NK-92 (cell line): ENCODE measurements around the gene PLCG1.
"Not testable (repeated sequence)": the region's sequence is repeated elsewhere in the genome, so short reads cannot be mapped to it uniquely, and the experiment has no call there.

ENCODE experiments used
- DNase-seq: peaks from one replicate; lab custom pipeline; 2025; ENCODE audit not compliant: unreplicated experiment; lab: John Stamatoyannopoulos, UW

PLCG1 gene

DNA sequence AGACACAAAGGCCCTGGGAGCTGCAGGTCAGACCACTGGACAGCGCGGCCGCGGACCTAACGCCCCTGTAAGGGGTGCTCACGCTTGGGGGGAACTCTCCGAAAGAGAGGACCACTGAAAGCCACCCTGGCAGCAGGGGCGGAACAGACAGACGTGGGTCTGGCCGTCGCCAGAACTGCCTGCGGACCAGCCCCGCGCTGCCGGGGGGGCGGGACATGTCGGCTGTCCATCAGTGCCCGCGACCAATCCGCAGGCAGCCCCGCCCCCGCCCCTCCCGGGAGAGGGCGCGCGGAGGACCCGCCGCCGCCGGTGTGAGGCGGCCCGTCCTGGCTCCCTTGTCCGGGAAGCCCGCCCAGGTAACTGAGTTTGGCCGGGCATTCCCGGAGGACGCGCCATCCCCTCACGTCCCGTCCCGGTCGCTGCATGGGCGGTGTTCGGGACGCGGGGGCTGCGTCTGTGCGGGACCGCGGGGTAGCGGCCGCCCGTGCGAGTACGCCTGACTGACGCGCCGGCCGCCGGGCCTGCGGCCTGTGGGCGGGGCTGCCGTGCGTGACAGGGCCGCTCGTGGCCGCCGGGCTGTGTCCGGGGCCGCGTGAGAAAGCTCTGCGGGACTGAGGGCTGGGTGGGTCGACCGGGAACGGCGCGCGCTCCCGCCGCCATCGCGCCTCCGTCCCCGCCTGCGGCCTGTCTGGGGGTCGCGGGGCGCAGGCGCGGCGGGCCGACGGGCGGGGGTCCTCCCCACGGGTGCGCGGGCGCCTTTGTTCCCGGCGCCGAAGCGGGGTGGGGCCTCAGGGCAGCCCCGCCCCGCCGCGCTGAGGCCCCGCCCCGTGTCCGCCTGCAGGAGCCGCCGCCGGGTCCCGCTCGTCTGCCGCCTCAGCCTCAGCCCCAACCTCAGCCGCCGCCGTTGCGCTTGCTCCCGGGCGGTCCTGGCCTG is at the start of gene PLCG1:
Gene PLCG1, plus strand, starts transcription at position 864 of the 934 bp plus-strand sequence. CDS start 99 bp downstream, outside the sequence.
- DNase-seq, result no peak

DNA sequence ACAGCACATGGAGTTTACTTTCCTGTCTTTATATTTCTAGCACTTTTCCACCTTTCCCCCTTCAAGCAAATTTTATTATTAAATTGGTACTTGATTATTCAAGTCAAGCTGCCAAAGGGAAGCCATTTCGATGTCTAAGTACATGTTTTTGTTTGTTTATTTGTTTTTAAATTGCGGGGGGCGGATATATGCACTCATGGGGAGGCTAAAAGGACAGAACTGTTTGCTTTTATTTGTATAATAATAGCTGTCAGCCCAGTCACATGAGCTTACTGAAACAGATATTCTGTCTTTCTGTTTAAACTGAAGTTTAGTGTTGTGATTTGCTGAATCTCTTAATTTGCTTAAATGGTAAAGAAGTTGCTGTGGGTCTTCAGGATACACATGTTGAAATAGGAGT is 49.6 kb upstream of the PLCG1 start:
- DNase-seq, result no peak

DNA sequence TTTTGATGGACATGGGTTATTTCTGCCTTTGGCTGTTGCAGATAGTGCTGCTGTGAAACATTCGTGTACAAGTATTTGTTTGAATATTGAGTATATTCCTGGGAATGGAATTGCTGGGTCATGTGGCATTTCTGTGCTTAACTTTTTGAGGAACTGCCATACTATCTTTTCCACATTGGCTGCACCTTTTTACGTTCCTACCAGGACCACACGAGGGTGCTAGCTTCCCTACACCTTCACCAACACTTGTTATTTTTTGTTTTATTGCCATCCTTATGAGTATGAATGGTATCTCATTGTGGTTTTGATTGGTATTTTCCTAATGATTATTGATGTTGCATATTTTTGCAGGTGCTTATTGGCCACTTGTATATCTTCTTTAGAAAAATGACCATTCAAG is 47.8 kb upstream of the PLCG1 start:
- no peak for DNase-seq

DNA sequence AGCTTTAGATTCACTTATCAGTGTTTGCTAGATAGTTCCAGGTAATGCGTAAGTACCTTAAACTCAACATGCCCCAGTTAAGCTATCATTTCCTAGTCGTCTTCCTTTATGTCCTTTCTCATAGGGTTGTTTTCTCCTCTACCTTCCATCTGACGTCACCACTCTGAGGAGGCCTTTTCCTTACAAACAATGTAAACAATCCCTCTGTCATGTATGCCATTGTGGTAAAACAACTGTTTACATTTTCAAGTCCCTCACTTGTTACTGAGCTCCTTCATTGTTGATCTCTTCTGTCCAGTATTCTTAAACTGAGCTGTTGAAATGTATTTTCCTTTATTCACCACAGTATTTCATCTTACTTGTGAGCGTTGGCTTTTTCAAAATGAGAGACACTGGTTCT is 45.4 kb upstream of the PLCG1 start:
- DNase-seq, result no peak

DNA sequence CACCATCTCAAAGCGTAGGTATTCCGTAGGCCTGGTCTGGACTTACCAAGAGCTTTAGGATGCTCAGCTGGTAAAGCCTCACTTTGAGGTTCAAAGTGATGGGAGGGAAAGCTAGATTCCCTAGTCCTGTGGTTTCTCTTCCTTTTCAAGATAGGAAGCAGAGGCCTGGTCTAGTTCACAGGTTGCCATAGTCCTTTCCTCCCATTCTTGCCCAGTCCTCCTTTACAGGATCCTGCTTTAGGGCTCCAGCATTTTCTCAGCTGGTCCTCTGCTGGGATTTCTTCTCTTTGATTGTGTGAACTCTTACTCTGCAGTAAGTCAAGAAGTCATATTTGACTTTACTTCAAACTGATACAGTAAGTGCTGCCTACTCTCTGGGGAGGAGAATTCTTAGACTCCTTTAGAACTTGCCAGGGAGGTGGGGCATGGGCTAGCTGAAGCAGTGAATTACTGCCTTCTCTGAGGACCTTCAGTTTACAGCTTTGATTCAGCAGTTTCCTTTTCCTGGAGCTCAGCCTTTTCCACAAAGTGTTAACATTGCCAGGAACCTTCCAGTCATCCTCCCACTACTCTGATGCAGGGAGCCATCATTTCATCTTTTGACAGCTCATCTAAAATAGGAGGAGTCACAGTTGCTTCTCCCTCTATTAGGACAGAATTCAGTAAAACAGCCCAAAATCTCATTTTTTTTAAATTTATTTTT is 42.8 kb upstream of the PLCG1 start:
- no peak for DNase-seq

DNA sequence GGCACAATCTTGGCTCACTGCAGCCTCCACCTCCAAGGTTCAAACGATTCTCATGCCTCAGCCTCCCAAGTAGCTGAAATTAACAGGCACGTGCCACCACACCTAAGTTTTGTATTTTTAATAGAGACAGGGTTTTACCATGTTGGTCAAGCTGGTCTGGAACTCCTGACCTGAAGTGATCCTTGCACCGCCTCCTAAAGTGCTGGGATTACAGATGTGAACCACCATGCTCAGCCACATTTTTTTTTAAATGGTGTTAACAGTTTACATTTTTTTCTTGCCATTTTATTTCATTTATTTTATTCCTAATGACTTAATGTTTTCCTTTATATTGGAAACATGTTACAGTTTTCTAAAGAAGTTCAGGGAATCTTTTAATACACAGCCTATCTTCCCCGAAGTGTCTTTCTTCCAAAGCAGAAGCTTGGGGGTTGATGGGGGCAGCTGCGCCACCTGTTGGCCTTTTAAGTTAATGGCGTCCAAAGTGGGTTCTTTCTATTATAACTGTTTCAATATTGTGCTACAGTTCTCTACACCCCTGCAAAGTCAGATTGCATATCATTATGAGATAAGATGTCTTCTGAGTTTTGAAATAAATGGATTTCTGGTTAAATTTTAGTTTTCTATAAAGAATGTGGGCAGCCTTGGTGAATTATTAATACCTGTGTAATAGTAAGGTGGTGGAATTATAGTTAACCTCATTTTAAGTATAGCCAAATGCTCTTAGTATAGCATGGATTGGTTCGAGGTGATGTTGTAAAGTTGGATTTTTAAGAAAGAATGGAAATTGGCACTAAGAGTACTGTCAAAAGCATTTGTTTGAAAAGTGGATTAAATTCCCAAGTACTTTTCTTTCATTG is 42.0 kb upstream of the PLCG1 start:
- DNase-seq, result no peak

DNA sequence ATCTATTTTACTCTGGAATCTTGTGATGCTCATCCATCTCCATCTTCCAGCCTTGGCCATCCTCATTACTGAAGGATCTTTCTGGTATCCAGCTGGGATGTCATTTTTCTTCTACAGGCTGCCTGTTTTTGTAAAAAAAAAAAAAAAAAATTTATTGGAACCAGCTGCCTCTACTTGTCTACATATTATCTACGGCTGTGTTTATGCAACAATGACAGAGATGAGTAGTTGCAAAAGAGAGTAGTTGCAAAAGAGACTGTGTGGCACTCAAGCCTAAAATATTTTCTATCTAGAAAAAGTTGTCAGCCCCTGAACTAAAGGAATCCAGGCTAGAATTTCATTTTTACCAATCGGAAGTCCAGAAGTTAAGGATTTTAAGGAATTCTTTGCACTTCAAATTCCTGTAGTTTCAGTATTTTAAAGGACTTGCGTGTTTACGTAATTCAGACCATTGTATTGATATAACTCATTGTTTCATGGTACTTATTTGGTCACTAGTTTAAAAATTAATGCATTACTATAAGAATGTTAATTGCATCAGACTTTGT is 38.6 kb upstream of the PLCG1 start:
- no peak for DNase-seq

DNA sequence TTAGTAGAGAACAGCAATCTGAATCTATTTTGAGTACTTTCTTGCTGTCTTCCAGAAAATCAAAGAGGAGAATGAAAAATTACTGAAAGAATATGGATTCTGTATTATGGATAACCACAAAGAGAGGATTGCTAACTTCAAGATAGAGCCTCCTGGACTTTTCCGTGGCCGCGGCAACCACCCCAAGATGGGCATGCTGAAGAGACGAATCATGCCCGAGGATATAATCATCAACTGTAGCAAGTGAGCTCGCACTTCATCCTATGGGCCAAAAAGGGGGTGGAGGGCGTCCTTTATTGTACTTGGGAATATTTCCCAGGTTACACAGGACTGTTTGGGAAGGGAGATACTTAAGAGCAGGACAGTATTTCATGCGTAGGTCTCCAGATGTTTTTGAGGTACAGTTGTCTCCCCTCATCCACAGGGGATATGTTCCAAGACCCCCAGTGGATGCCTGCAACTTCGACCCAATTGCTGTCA is 37.3 kb upstream of the PLCG1 start:
- no peak for DNase-seq

DNA sequence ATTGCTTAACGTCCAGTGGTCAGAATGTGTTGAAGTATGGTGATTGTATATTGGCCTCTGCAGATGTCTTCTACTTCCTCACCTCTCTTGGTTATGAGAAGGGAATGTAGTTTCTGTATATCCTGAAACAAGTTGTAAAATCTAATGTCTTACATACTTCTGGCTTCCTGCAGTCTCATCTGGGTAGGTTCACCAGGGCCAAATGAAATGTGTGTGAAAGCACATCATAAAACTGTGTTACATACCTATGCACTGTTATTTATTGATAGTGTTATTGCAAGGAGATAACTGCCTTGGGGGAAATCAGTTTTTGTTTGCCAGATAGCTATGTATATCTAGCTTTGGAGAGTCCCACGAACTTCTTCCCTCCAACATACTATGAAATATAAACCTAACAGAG is 35.7 kb upstream of the PLCG1 start:
- no peak for DNase-seq

DNA sequence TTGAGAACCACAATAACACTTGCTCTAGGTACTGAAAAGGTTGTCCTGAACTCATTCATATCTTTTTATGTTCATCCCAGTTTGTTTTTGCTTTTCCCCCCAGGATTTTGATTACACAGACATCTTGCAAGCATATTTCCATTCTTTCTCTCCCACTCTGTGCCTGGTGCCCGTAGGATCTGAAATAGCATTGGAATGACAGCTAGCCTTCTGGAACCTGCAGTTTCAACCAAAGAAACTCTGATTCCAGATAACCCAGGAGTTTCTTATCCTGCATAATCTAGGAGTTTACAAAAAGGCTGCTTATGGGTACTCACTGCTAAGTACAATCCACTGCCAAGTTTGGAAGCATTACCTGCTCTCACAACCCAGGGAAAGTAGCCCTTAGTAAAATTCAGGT is 28.8 kb upstream of the PLCG1 start:
- no peak for DNase-seq

DNA sequence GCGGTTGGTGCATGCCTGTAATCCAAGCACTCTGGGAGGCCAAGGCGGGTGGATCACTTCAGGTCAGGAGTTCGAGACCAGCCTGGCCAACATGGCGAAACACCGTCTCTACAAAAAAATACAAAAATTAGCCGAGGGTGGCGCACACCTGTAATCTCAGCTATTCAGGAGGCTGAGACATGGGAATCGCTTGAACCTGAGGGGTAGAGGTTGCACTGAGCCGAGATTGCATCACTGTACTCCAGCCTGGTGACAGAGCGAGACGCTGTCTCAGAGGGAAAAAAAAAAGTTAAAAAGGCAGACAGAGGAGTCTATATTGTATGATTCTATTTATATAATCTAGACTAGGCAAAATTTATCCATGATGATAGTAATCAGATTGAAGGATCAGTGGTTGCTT is 27.3 kb upstream of the PLCG1 start:
- DNase-seq, result no peak

DNA sequence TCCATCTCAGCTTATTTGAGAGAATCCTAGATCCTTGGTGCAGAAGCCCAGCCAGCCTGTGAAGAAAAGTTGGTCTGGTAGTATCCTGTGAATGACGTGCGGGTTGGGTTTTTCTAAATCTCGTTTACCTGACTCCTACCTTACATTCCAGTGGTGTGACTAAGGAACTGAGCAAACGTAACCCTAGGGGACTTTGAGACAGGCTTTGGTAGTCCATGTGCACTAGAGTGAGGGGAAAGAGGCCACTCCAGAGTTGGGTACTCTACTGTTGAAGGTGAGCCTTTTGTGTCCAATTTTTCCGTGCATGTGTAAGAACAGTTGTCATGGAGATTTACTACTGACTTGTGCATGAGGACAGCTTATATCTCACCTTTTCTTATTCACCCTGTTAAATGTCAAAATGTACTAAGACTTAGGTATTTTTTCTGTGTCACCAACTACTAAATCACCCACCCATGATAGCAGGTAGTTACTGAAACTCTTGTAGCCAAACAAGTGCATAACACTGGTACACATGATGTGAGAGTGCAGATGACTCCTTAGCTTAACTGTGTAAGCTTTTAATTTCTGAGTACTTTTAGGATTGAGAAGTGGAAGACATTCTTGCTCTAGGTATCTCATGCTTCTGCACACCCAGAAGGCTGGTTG is 26.3 kb upstream of the PLCG1 start:
- no peak for DNase-seq

DNA sequence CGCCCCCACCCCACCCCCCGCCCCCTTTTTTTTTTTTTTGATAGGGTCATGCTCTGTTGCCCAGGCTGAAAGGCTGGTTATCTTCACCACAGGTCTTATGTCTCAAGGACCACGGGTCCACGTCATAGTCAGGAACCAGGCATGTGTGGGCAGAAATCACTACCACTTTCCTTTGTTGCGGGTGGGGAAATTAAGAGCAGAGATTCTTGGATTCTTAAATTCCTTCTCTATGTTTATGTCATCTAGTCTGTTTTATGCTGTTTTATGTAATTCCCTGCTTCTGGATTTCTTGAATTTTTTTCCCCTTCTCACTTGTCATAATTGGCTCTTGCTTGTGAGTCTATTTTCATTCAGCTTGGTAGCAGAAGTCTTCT is 25.8 kb upstream of the PLCG1 start:
- no peak for DNase-seq

DNA sequence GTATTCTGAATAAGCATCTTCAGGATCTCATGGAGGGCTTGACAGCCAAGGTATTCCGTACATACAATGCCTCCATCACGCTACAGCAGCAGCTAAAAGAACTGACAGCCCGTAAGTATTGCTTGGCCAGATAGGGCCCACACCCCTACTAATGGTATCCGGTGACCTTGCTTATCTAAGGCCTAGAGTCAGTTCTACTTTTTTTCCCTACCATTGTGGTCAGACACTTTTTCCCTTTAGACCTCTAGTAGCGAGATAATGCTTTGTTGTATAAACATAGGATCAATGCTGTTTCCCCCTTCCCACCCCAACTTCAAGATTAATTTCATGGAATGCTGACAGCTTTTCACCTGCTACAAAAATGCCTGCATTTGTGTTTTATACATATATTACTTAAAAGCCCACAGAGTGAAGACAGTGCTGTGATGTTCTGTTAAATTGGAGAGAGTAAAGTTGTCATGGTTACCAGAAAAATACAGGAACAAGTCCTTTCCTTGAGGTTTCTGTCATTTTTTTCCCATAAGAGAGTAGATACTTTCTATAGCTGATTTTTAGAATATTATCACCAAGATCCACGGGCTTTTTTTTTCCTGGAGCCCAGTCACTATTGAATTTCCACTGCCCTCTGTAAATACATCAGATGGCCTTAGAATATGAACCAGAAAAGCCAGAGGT is 20.9 kb upstream of the PLCG1 start:
- DNase-seq, result no peak

DNA sequence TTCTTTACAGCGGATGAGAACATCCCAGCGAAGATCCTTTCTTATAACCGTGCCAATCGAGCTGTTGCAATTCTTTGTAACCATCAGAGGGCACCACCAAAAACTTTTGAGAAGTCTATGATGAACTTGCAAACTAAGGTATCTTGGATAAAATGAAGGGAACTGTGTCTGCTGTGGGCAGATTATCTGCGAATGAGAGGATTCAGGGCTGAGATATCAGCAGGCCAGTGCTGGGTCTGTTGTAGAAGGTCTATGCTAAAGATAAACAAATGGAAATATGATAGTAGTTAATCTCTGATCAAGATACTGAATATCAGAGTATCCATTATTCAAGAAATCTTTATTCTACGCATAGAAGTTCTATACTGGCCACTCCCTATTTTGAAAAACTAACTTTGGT is 19.2 kb upstream of the PLCG1 start:
- not testable (repeated sequence) for DNase-seq

DNA sequence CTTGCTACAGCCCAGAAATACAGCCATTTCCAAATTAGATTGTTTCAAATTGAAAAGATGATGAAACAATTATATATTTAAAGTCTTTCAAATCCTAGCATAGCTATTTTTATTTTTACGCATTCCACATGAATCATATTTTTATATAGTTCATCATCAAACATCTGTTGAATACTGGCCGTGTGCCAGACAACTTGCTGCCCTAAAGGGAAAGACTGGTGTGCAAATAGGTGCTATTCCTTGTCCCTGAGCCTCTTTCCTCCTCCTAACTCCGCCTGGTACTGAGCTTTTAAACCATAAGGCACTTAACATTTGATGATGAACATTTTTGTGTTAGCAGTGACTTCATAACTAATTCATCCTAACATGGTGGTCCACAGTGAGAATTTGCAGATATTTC is 18.7 kb upstream of the PLCG1 start:
- no peak for DNase-seq

DNA sequence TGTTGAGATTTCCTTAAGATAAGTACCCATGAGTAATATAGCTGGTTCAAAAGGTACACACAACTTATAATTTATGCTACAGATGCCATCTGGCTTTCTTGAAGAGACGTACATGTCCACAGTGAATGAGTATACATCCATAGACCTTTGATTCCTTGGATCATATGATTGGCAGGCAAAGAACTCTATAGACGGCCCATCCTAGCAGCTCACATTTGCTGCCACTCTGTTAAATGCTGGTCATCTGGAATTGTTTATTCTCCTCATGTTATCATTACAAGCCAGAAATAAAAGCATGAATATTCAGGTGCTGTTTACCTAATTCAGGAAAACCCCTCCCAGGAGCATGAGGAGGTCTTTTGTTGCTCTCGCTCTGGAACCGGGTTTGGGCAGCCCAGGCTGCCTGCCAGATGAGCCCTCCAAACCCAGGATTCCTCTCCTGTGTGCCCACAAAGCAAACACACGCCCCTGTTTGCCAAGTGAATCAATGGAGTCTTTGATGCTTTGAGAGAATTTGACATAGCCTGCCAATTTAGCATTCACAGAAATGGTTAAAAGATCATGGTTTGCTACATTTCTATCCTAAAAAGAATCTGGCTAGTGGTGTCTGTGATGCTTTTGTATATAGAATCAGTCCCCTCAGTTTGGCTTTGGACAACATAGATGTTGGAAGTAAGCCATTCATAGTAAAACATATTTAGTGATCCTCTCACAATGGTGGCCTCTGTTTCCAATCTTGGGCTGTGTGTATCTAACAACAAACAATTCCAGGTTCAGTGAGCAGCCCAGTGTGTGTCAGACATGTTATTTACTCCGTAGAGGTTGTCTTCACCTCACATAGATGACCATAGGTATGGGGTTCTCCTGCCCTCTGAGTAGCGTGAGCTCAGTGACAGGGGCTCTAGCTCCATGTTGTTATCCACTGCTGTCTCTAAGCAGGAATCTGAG is 17.5 kb upstream of the PLCG1 start:
- DNase-seq, result no peak

DNA sequence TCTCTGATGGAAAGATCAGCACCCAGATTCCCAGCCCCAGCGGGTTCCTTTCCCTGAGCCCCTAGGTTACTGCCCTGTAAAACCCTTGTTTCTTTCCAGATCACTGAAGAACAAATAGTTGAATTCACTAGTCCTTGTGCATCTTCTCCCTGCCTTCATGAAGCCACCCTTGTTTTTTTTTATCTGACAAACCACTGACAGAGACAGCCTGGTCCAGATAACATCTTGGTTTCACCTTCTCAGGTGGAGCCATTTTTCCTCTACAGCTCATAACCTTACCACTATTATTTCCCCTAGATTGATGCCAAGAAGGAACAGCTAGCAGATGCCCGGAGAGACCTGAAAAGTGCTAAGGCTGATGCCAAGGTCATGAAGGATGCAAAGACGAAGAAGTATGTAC is 15.9 kb upstream of the PLCG1 start:
- DNase-seq, result no peak

DNA sequence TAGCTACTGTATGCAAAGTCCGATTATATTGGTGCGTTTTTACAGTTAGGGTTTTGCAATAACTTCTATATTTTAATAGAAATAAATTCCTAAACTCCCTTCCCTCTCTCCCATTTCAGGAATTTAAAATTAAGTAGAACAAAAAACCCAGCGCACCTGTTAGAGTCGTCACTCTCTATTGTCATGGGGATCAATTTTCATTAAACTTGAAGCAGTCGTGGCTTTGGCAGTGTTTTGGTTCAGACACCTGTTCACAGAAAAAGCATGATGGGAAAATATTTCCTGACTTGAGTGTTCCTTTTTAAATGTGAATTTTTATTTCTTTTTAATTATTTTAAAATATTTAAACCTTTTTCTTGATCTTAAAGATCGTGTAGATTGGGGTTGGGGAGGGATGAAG is 13.7 kb upstream of the PLCG1 start:
- no peak for DNase-seq
